ENCODE data around the gene HADHA.

HADHA gene

GRCh38 chr2:26243470-26244308 is 743 bp downstream of the HADHA start:
- DNase-seq: no peak

- DNase-seq: no peak
These were observed 2.5 kb downstream of the HADHA start for GRCh38 chr2:26241928-26242436.

GRCh38 chr2:26238311-26238958 is 6.0 kb downstream of the HADHA start:
- DNase-seq: no peak

- no peak for DNase-seq
These were observed 6.6 kb downstream of the HADHA start for GRCh38 chr2:26237868-26238267.

GRCh38 chr2:26235089-26235488 is 9.3 kb downstream of the HADHA start:
- DNase-seq: no peak

- no peak for DNase-seq
These were observed 13.6 kb downstream of the HADHA start for GRCh38 chr2:26230806-26231205.

- DNase-seq: no peak
These were observed 14.8 kb downstream of the HADHA start for GRCh38 chr2:26229595-26229994.

GRCh38 chr2:26224095-26224494 is 20.3 kb downstream of the HADHA start:
- DNase-seq: no peak

- DNase-seq: peak; percentile 76
These were observed 21.4 kb downstream of the HADHA start for GRCh38 chr2:26223018-26223417.

GRCh38 chr2:26217720-26218119 is 26.7 kb downstream of the HADHA start:
- DNase-seq: no peak

- no peak for DNase-seq
These were observed 27.8 kb downstream of the HADHA start for GRCh38 chr2:26216587-26216986.

GRCh38 chr2:26215833-26216232 is 28.6 kb downstream of the HADHA start:
- DNase-seq: no peak

- DNase-seq: no peak
These were observed 29.7 kb downstream of the HADHA start for GRCh38 chr2:26214759-26215158.

GRCh38 chr2:26212011-26212410 is 32.4 kb downstream of the HADHA start:
- DNase-seq: no peak

- no peak for DNase-seq
These were observed 40.5 kb downstream of the HADHA start for GRCh38 chr2:26203906-26204305.

GRCh38 chr2:26202981-26203490 is 41.4 kb downstream of the HADHA start:
- no peak for DNase-seq

- no peak for DNase-seq
These were observed 46.9 kb downstream of the HADHA start for GRCh38 chr2:26197516-26197915.

- DNase-seq: no peak
These were observed 47.6 kb downstream of the HADHA start for GRCh38 chr2:26196683-26197418.

GRCh38 chr2:26195040-26195984 is 49.1 kb downstream of the HADHA start:
- DNase-seq: no peak

GRCh38 chr2:26193578-26194231 is 50.7 kb downstream of the HADHA start:
- DNase-seq: no peak

- no peak for DNase-seq
These were observed 52.9 kb downstream of the HADHA start for GRCh38 chr2:26191316-26192159.

Measured in DMS 273 treated with DMSO at 0.1 percent for 48 hours (cell line).